Non-pigmented ciliary epithelial cell (primary cell): ENCODE measurements around the gene DMGDH.

Experiments used
- DNase-seq: peaks from one replicate; pipeline ENCODE4 v3.0.0-alpha.2; 2010; ENCODE audit warnings: low read depth

The DMGDH gene

GRCh38 chr5:78974011-78974410 lies 95.5 kb downstream of the DMGDH start:
- no peak for DNase-seq

GRCh38 chr5:78972654-78973428 lies 96.6 kb downstream of the DMGDH start:
- no peak for DNase-seq

GRCh38 chr5:78971998-78972397 lies 97.5 kb downstream of the DMGDH start:
- no peak for DNase-seq

DNA sequence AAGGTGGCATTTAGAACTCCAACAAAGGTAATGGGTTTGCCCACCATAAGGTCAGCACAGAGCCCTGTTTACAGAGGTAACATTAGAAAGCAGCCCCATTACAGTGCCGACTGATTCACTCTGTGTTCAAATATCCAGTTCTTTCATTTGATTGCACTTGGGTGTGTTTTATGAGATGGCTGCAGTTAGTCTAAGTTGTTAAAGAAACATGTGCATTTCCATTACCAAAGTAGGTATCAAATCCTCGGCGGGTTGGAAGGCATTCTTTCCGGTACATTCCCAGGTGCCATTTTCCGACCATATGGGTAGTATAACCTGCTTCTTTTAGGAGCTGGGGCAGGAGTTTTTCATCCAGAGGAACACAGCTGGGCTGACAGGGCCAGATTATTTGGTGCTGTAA lies 100.7 kb downstream of the DMGDH start:
- DNase-seq, result no peak

DNA sequence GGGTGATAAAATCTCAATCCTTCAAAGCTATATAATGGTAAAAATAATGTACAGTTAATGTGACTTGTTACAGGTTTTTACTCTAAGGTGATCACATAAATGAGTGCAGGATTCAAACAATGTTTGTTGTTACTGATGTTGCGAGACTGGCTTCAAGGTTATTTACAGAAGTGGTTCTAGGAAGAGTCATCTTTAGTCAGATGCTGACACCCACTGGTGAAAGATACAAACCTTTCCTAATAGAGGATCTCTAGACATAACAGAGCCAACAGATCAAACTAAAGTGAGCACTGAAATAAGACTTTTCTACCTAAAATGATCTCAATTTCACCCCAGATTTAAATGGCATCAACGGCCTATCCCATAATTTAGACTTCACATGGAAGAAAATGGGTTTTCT lies 104.6 kb downstream of the DMGDH start:
- no peak for DNase-seq

GRCh38 chr5:78961743-78962142 lies 107.7 kb downstream of the DMGDH start:
- DNase-seq, result no peak

- no peak for DNase-seq
These were observed 109.7 kb downstream of the DMGDH start for GRCh38 chr5:78959767-78960166.

GRCh38 chr5:78958672-78959445 lies 110.6 kb downstream of the DMGDH start:
- no peak for DNase-seq

DNA sequence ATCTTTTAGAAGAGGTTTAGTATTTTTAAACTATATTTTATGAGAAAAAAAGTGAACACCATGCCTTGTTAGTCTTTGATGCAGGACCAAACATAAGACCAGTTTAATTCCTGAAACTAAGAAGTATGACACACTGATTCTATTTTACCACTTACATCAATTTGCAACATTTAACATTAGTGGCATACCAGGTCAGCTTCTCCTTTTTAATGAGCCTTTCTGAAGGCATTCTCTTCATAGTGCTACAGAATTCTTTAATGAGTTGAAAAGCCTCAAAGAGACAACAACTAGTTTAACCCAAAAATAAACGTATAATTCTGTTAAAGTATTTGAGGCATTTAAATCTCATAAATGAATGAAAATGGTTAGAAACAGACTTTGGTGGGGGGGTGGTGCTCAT lies 112.6 kb downstream of the DMGDH start:
- no peak for DNase-seq

GRCh38 chr5:78953092-78953800 lies 116.2 kb downstream of the DMGDH start:
- DNase-seq, result no peak
